GM12878 (cell line): ENCODE measurements around the gene IBTK. TPM values are rescaled to one million over a fixed set of nuclear protein-coding genes. Genes with fewer than 3 reads are reported as not detected.

Source experiments
- ATAC-seq: fragments of 200-7000 bp; cut with Tn5 transposase; 3 replicates; pipeline ENCODE4 v1.9.1; 2020; ENCODE audit warnings: mild to moderate bottlenecking, moderate library complexity
- BruUV-seq: library from RNA; stranded (reverse); fragments of 400-500 nt; replicated peaks from 2 replicates; lab custom pipeline; 2021; lab: Mats Ljungman, UMichigan
- CTCF ChIA-PET: fragments of 300-600 bp; sonication (Branson Sonifier 250); formaldehyde crosslinking; extraction: SDS; loops from one replicate; lab custom pipeline; 2021; ENCODE audit warnings: inconsistent platforms; lab: Yijun Ruan, JAX
- POLR2A ChIA-PET: fragments of 350-600 bp; formaldehyde crosslinking; extraction: SDS; loops from one replicate; lab custom pipeline; 2021; ENCODE audit warnings: inconsistent platforms; lab: Charles Lee
- RAD21 ChIA-PET: fragments of 300-600 bp; sonication (Branson Sonifier 250); formaldehyde crosslinking; loops from one replicate; lab custom pipeline; 2023; ENCODE audit warnings: antibody characterized with exemption; ENCODE audit not compliant: unreplicated experiment; lab: Charles Lee
- SMC1A ChIA-PET: fragments of 300-600 bp; sonication (Branson Sonifier 250); formaldehyde crosslinking; loops from one replicate; lab custom pipeline; 2023; ENCODE audit not compliant: unreplicated experiment, uncharacterized antibody; lab: Charles Lee
- DNase-seq: peaks from one replicate; pipeline ENCODE4 v3.0.0-alpha.2; 2011; ENCODE audit warnings: low read depth, low spot score
- FAIRE-seq: peaks from 3 replicates; lab custom pipeline; 2011; peaks lifted over from hg19 to GRCh38; lab: Jason Lieb, UNC
- H2AFZ ChIP-seq: 2 replicates; pipeline ENCODE4 v1.6.0; 2011; ENCODE audit warnings: low read depth, low read length, control low read depth; ENCODE audit not compliant: control insufficient read depth
- H3K27ac ChIP-seq: 2 replicates; pipeline ENCODE4 v1.5.1; 2011; ENCODE audit warnings: control low read depth; ENCODE audit not compliant: control insufficient read depth, insufficient read depth
- H3K27me3 ChIP-seq, 2 experiments: replicated peaks in 1 of 2; 2 replicates each; pipeline versions ENCODE4 v1.6.0 to v1.6.1; 2011; ENCODE audit warnings: low read length in 1 of 2; ENCODE audit not compliant: control insufficient read depth in 2 of 2, insufficient read depth in 2 of 2
- H3K36me3 ChIP-seq, 2 experiments: 2 replicates each; pipeline ENCODE4 v1.5.1; 2011; ENCODE audit warnings: low read length in 1 of 2; ENCODE audit not compliant: control insufficient read depth in 2 of 2, insufficient read depth in 2 of 2
- H3K4me1 ChIP-seq: 2 replicates; pipeline ENCODE4 v1.6.1; 2011; ENCODE audit warnings: mild to moderate bottlenecking, low read length, moderate library complexity, mixed read lengths; ENCODE audit not compliant: control insufficient read depth, insufficient read depth
- H3K4me2 ChIP-seq: 2 replicates; pipeline ENCODE4 v1.6.0; 2011; ENCODE audit warnings: control low read depth; ENCODE audit not compliant: control insufficient read depth, insufficient read depth
- H3K4me3 ChIP-seq: fragments of 200-600 bp; sonication (generic); 2 replicates; pipeline ENCODE4 v1.5.1; 2016
- H3K79me2 ChIP-seq: 2 replicates; pipeline ENCODE4 v1.6.0; 2011; ENCODE audit warnings: low read length; ENCODE audit not compliant: control insufficient read depth, insufficient read depth
- H3K9ac ChIP-seq: 2 replicates; pipeline ENCODE4 v1.8.0; 2011; ENCODE audit warnings: low read length, control low read depth, mixed read lengths; ENCODE audit not compliant: control insufficient read depth, insufficient read depth
- H3K9me3 ChIP-seq: replicated peaks from 3 replicates; pipeline ENCODE4 v1.5.1; 2011; ENCODE audit warnings: mild to moderate bottlenecking, low read length; ENCODE audit not compliant: control insufficient read depth, insufficient read depth
- H4K20me1 ChIP-seq: 2 replicates; pipeline ENCODE4 v1.6.0; 2011; ENCODE audit not compliant: control insufficient read depth, insufficient read depth
- CTCF ChIP-seq, 3 experiments: IDR thresholded peaks in 2 of 3; conservative IDR thresholded peaks in 1 of 3; 2 replicates each; pipeline ENCODE4 v1.5.1; 2011; ENCODE audit warnings: low read depth in 3 of 3, low read length in 3 of 3, mild to moderate bottlenecking in 3 of 3, control low read depth in 2 of 3, moderate library complexity in 2 of 3, inconsistent platforms in 1 of 3, mixed read lengths in 1 of 3; ENCODE audit not compliant: control insufficient read depth in 2 of 3, insufficient read depth in 1 of 3; ENCODE audit errors: extremely low read depth in 1 of 3
- FOXK2 ChIP-seq: fragments of 450-650 bp; IDR thresholded peaks from 2 replicates; pipeline ENCODE4 v1.6.1; 2017; ENCODE audit warnings: mild to moderate bottlenecking, moderate library complexity
- MYB ChIP-seq: fragments of 150-350 bp; IDR thresholded peaks from 2 replicates; pipeline ENCODE4 v1.6.1; 2014; ENCODE audit warnings: mild to moderate bottlenecking, low read depth, low read length, borderline replicate concordance
- NR2C1 ChIP-seq: fragments of 450-650 bp; IDR thresholded peaks from 2 replicates; pipeline ENCODE4 v1.6.1; 2017; ENCODE audit warnings: antibody characterized with exemption, mild to moderate bottlenecking, moderate library complexity
- RUNX3 ChIP-seq: IDR thresholded peaks from 2 replicates; pipeline ENCODE4 v1.6.1; 2012; ENCODE audit warnings: low read length, inconsistent platforms
- SPI1 ChIP-seq: IDR thresholded peaks from 2 replicates; pipeline ENCODE4 v1.6.1; 2011; ENCODE audit warnings: low read depth, mild to moderate bottlenecking, low read length, moderate library complexity, borderline replicate concordance; ENCODE audit not compliant: insufficient read depth
- ZNF274 ChIP-seq: IDR thresholded peaks from one replicate; pipeline ENCODE4 v1.8.0; 2011; ENCODE audit not compliant: insufficient read length, insufficient read depth
- ZNF622 ChIP-seq: fragments of 450-650 bp; IDR thresholded peaks from 2 replicates; pipeline ENCODE4 v1.6.1; 2017; ENCODE audit warnings: mild to moderate bottlenecking, inconsistent platforms
- WGBS: methylation state at CpG from one replicate; pipeline ENCODE4 v1.1.6; 2016; ENCODE audit warnings: low lambda C conversion rate; ENCODE audit not compliant: insufficient replicate concordance, insufficient coverage; ENCODE audit errors: missing lambda C conversion rate; 5-methylcytosine and 5-hydroxymethylcytosine counted together
- in situ Hi-C: fragments of 300-500 bp; cut with MboI; formaldehyde crosslinking; loops from 9 replicates; pipeline ENCODE4 v1.14.3; 2018; ENCODE audit warnings: mixed read lengths
- intact Hi-C: fragments of 100-400 bp; cut with micrococcal nuclease; formaldehyde crosslinking; loops from one replicate; pipeline ENCODE4 v1.14.2; 2022; ENCODE audit not compliant: unreplicated experiment
- polyA plus RNA-seq, 11 experiments: library from polyadenylated mRNA; depleted of rRNA in 4 of 11; unstranded in 6 of 11; stranded (reverse) in 5 of 11; fragments of >200 nt; fragmentation: Nextera tagmentation in 4 of 11; fragmentation: Illumina TruSeq in 1 of 11; extraction: Ambion mirVana in 4 of 11; extraction: Trizol in 1 of 11; gene quantifications; 1 replicate in 1 of 11; 2 replicates in 10 of 11; pipeline versions ENCODE4 v1.2.1 to v1.2.3, GENCODE V29; 2011 to 2016; ENCODE audit warnings: inconsistent platforms in 2 of 11, missing spikeins in 2 of 11, low read depth in 1 of 11
- total RNA-seq, 4 experiments: library from RNA; depleted of rRNA in 3 of 4; stranded (reverse); fragments of >200 nt in 3 of 4; fragmentation: Illumina TruSeq in 1 of 4; extraction: Trizol in 1 of 4; gene quantifications; 2 replicates each; pipeline versions ENCODE4 v1.2.1 to v1.2.3, GENCODE V29; 2013 to 2021
- TF ChIP-seq, protein P1 (sequence below): fragments of 450-650 bp; IDR thresholded peaks from 2 replicates; pipeline ENCODE4 v1.6.1; 2016; ENCODE audit warnings: mild to moderate bottlenecking
- TF ChIP-seq, protein P2 (sequence below): fragments of 150-350 bp; IDR thresholded peaks from 2 replicates; pipeline ENCODE4 v1.6.1; 2014; ENCODE audit warnings: mild to moderate bottlenecking, low read depth, low read length

IBTK gene
- total and polyA plus RNA-seq, 10 of the 15 experiments (the other 5 are each of a cell fraction or from before 2014, with no cell fraction given), result 12.0 to 32.1 (median 20.9) TPM

GRCh38 chr6:82268301-82268846 is 20.8 kb upstream of the IBTK start:
- DNase-seq (no peak), ATAC-seq (no peak), FAIRE-seq (no peak)
- in situ Hi-C loops, result no loop called here
- Histone ChIP-seq H3K27me3 (no peaks in the 10 kb centered on the region), H3K4me2 (no peak overlapping the region), H3K79me2 (no peaks in the 10 kb centered on the region), H3K36me3 (no peaks in the 10 kb centered on the region), H3K4me3 (no peak overlapping the region), H4K20me1 (no peaks in the 10 kb centered on the region), H2AFZ (no peak overlapping the region), H3K9me3 (no peaks in the 10 kb centered on the region), H3K4me1 (no peaks in the 10 kb centered on the region), H3K9ac (no peak overlapping the region), H3K27ac (no peak overlapping the region)
- SMC1A ChIA-PET, result interaction anchor here (0.9 kb wide), 1 partner anchor 444 kb away, joined by 4 read pairs; no protein-coding TSS in a partner anchor
- RAD21 ChIA-PET, result interaction anchor here (0.6 kb wide), 1 partner anchor 80 kb away, joined by 3 read pairs; no protein-coding TSS in a partner anchor
- CTCF ChIA-PET, result interaction anchor here (0.8 to 4.9 kb wide), 3 partner anchors 555 to 798 kb away, joined by 3 to 45 read pairs (median 6); partner anchors contain the start of genes DOP1A and UBE3D
- TF ChIP-seq MYB (no peak), RUNX3 (no peak), NR2C1 (no peak), SPI1 (no peak)
- TF ChIP-seq, protein P1, sequence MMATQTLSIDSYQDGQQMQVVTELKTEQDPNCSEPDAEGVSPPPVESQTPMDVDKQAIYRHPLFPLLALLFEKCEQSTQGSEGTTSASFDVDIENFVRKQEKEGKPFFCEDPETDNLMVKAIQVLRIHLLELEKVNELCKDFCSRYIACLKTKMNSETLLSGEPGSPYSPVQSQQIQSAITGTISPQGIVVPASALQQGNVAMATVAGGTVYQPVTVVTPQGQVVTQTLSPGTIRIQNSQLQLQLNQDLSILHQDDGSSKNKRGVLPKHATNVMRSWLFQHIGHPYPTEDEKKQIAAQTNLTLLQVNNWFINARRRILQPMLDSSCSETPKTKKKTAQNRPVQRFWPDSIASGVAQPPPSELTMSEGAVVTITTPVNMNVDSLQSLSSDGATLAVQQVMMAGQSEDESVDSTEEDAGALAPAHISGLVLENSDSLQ, result no peak
- intact Hi-C loops, result no loop called here
- BruUV-seq, result no TSS peak
- WGBS, result 62% methylated on average over 2 of the region's 2 CpGs
- POLR2A ChIA-PET, result interaction anchor here (0.6 kb wide), 1 partner anchor 569 kb away, joined by 3 read pairs; no protein-coding TSS in a partner anchor

DNA sequence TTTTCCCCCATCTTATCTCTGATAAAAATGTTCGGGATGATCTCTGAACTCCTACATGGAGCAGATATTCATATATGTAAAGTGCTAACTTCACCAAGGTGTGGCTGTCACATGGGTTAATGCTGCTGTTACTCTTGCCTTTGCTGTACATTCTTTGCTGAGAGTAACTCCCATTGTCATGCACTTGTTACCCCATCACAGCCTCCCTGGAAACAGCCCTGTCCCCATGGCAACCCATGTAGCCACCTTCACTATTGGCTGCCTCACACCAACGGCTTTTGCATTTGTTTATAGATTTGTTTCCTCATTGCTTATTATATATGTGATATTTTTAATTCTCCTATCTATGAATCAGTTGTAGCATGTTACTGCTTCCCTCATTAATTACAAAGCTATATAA is 17.3 kb upstream of the IBTK start:
- FAIRE-seq (no peak), ATAC-seq (no peak; the same call in 2 of the 3 replicates), DNase-seq (no peak)
- no TSS peak for BruUV-seq
- ChIA-PET RAD21 (no interaction called here), CTCF (no interaction called here), SMC1A (no interaction called here), POLR2A (no interaction called here)
- Histone ChIP-seq H3K36me3 (no peaks in the 10 kb centered on the region), H3K79me2 (no peaks in the 10 kb centered on the region), H3K27me3 (no peaks in the 10 kb centered on the region), H3K9me3 (no peaks in the 10 kb centered on the region), H4K20me1 (no peaks in the 10 kb centered on the region), H3K9ac (no peak overlapping the region), H3K4me2 (no peak overlapping the region), H2AFZ (no peak overlapping the region), H3K4me1 (no peaks in the 10 kb centered on the region), H3K4me3 (no peak overlapping the region), H3K27ac (no peak overlapping the region)
- 10% methylated on average over 2 of the region's 2 CpGs for WGBS
- in situ Hi-C loops, result no loop called here
- intact Hi-C loops, result no loop called here
- TF ChIP-seq FOXK2, result no peak
- TF ChIP-seq ZNF274, result no peak
- TF ChIP-seq ZNF622, result no peak
- no peak for TF ChIP-seq CTCF (IDR thresholded peaks at IDR 0.05 in 2 of 3, conservative IDR thresholded peaks at IDR 0.05 in 1 of 3; ENCODE audit: control insufficient read depth in 2 of 3, extremely low read depth in 1 of 3, insufficient read depth in 1 of 3, low read depth in 3 of 3, low read length in 3 of 3)
- TF ChIP-seq, protein P2, sequence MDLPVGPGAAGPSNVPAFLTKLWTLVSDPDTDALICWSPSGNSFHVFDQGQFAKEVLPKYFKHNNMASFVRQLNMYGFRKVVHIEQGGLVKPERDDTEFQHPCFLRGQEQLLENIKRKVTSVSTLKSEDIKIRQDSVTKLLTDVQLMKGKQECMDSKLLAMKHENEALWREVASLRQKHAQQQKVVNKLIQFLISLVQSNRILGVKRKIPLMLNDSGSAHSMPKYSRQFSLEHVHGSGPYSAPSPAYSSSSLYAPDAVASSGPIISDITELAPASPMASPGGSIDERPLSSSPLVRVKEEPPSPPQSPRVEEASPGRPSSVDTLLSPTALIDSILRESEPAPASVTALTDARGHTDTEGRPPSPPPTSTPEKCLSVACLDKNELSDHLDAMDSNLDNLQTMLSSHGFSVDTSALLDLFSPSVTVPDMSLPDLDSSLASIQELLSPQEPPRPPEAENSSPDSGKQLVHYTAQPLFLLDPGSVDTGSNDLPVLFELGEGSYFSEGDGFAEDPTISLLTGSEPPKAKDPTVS, result no peak
